NCI-H1694 treated with DMSO at 0.1 percent for 48 hours (cell line): ENCODE data around the gene KCTD21.

ENCODE experiments used
- DNase-seq: peaks from one replicate; lab custom pipeline; 2025; lab: John Stamatoyannopoulos, UW

KCTD21 gene

DNA sequence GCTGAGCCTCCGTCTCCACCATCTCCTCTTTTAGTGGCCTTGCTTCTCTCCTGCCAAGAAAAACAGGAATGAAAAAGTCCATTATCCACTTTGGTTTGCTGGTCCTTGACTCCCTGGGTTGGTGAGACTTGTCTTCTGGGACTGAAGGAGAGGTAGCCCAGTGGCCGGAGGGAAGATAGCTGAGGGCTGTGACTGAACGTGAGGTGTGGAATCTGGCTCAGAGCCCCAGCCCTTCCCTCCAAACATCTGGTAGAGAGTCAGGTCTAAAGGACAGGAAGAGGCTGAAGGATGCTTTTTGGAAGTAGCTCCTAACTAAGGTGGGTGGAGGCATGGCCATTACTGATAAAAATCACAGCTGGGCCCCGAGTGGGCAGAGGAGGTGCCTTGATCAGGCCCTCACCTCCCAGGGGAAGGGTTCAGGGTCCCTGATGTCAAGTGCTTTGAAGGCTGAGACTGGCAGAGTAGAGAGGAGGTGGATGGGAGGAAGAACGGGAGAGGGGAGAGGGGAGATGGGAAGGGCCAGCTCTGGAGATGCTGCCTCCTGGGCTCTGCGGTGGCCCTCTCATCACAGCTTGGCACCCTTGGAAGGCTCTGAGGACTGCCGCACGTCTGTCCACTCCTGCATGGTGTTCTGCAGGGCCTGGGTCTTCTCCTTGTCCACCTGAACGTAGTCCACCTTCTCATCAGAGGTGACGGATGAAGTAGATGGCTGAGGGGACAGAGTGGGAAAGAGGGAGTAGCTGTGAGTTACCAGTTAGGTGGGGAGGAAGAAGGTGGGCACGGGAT is 30.5 kb upstream of the KCTD21 start:
- no peak for DNase-seq

DNA sequence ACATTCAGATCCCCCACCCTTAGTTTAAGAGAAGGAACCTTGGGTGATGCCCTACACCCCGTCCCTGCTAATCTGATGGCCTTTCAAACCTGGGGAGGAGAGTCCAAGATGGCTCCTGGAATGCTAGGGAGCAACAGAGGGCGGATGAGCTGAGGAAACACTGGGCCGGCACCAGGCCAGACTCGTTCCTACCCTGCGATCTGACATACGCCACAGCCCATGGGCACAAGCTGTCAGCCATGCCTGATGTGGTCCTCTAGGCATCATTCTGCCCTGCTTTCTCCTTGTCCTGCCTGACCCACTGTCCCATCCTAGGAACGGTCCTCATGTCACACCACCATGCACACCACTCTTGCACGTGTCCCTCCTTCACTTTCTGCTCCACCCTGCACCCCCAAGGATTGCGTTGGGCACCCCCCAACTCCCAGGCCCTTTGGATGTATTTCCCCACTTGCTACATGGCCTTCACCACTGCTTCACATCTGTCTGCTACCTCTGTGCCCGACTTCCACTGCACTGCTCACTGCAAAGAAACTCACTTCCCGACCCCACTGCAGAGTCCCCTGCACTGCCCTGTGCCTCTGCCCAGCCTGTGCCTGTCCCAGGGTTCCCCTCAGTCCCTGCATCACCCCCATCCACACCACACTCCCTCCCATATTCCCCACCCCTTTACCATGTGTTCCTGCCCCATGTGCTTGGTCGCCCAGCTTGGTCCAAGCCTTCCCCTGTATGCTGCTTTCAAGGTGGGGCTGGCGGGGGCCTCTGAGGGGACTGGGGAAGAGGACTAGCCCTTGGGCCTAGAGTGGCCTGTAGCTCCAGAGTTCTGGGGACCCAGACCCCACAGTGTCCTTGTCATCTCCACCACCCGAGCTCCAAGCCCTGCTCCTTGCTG is 29.5 kb upstream of the KCTD21 start:
- DNase-seq: no peak

DNA sequence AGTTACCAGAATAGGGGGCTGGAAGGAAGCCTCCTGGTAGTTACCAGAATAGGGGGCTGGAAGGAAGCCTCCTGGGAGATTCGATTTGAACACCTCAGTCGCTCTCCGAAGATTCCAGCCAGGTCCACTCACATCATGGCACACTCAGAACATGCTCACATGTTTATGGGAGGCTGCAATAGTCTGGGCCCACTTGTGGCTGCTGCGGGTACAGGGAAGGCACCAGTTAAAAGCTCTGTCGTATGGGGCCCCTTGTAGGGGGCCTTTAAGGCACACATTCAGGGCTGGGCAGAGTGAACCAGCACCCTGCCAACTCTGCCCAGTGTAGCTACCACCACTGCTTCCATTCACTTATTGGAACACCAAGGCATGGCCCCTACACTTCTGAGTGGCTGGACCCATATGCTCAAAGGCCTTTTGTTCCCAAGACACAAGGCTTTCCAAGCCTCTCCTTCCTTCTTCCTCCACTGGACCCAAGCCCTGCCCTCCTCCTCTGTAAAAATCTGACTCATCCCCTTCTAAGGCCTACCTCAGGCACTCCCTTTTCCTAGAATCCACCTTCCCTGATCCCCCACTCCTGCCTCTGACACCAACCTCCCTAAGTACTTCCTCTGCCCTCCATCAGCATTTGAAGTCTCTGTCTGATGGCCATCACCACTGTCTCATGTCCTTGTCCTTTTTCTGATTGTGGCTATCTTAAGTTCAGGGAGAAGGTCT is 28.3 kb upstream of the KCTD21 start:
- no peak for DNase-seq

DNA sequence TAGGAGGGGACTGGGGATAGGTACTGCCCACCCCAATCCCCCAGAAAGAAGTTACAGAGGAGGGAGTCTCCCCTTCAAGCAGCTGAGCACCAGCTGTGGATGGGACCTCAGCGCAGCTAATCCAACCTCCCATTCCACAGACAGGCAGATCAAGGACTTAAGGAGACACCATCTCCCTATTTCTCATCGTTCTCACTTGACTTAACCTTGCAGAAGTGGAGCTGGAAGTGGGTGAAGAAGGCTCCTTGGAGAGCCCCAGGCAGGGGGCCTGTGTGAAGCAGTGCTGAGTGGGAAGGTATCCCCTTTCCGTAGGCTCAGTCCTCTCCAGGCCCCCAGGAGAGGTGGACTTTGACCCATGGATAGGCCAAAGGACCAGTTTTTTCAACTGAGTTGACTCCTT is 27.6 kb upstream of the KCTD21 start:
- no peak for DNase-seq

DNA sequence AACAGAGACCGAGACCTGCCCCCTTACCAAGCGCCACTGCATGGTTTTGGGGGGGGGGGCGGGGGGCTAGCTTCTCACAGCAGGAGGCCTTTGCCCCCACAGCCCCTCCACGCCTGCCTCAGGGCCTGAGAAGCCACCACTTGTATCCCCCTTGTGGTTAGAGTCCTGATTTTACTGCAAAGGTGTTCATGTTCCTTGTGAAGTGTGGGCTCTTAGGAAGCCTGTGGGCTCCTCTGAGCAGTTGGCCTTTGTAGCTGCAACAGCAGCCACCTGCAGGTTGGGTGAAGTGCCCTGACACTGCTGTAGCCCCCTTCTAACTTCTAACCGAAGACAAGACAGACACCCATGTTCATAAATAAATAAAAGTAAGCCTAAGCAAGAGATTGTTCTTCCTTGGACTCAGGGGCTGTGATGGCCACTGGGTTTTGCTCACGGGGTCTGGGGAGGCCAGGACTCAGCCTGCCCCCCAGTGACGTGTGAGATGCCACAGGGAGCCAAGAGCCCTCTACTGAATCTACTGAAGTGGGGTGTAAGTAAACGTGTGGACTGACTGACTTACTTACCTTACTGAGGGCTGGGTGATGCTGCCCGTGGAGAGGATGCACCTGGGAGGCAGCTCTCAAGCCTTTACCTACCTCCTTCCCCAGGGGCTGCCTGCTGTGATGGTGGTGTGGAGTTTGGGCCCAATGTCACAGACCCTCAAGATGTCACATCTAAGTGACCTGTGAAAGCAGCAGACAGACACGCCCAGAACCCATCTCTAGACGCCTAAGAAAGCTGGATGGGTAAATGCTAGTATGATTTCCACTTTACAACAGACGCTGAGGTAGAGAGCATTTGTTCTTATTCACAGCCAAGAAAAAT is 26.1 kb upstream of the KCTD21 start:
- no peak for DNase-seq

DNA sequence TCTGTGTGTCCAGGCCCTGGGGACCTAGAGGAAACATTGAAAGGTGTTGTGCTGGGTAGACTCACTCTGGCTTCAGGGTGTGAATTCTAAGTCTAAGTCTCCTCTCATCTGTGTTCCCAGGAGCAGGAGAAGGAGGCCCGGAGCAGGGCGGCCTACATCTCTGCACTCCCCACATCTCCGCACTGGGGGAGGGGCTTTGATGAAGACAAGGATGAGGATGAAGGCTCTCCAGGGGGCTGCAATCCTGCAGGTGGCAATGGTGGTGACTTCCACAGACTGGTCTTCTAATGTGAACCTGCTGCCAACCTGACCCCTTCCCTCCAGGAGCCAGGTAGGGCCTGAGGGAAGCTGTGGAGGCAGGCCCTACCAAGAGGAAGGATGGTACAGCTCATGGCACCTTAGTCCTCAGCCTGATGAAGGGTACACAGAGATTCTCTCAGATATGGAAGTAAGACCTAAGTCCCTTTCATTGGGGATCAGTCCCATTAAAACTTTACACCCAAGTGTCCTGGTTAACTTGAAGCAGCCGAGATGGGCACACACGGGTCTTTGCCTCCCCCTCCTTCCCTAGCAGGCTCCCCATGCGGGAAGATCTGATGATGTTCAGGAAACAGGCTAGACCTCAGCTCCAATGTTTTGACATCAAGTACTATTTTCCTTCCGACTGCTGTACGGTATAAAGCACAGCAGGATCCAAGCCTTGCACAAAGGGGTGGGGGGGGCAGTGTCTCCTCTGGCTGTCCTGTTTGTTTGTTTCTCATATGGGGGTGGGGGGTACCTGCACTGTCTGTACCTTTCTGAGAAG is 25.3 kb upstream of the KCTD21 start:
- no peak for DNase-seq

DNA sequence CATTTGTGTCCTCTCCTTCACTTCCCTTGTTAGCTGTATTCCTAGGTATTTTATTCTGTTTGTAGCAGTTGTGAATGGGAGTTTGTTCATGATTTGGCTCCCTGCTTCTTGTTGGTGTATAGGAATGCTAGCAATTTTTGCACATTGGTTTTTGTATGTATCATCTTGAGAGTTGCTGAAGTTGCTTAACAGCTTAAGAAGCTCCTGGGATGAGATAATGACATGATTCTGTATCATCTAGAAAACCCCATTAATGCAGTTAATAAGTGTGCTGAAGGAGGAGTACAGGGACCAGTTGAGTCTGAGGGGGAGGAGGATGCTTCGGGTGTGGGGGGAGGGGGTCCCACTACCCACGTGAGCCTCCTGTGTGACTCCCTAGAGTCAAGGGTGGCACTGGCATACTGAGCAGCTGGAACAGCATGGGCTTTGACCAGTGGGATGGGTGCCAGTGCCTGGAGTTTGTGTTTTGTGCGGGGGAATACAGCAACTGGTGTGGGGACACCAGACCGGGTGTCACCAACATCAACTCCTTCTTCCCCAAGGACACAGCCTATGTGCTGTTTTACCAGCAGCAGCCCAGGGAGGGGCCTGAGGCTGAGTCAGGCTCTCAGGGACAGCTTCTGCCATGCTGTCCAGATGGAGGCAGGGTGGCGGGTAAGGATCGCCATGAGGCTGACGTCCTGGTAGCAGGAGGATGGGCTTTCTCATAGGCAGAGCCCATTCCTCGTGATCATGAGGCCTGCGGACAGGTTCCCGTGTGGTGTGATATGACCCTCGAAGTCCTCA is 24.4 kb upstream of the KCTD21 start:
- no peak for DNase-seq

DNA sequence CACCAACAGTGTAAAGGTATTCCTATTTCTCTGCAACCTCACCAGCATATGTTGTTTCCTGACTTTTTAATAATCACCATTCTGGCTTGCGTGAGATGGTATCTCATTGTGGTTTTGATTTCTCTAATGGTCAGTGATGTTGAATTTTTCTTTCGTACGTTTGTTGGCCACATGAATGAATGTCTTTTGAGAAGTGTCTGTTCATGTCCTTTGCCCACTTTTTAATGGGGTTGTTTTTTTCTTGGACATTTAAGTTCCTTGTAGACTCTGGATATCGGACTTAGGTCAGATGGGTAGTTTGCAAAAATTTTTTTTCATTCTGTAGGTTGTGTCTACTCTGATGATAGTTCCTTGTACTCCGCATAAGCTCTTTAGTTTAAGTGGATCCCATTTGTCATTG is 23.1 kb upstream of the KCTD21 start:
- DNase-seq: no peak

DNA sequence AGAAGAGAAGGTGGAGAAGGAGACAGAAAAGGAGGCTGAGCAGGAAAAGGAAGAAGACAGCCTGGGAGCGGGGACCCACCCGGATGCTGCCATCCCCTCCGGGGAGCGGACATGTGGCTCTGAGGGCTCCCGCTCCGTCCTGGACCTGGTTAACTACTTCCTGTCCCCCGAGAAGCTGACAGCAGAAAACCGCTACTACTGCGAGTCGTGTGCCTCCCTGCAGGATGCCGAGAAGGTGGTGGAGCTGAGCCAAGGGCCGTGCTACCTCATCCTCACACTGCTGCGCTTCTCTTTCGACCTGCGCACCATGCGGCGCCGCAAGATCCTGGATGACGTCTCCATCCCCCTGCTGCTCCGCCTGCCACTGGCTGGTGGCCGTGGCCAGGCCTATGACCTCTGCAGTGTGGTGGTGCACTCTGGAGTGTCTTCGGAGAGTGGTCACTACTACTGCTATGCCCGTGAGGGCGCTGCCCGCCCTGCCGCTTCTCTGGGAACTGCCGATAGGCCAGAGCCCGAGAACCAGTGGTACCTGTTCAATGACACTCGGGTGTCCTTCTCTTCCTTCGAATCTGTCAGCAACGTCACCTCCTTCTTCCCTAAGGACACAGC is 21.7 kb upstream of the KCTD21 start:
- DNase-seq: no peak

DNA sequence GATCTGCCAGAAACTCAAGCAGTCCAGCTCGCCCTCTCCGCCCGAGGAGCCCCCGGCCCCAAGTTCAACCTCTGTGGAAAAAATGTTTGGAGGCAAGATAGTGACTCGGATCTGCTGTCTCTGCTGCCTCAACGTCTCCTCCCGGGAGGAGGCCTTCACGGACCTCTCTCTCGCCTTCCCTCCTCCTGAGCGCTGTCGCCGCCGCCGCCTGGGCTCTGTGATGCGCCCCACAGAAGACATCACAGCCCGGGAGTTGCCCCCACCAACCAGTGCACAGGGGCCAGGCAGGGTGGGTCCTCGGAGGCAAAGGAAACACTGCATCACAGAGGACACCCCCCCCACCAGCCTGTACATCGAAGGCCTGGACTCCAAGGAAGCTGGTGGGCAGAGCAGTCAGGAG is 21.1 kb upstream of the KCTD21 start:
- no peak for DNase-seq

DNA sequence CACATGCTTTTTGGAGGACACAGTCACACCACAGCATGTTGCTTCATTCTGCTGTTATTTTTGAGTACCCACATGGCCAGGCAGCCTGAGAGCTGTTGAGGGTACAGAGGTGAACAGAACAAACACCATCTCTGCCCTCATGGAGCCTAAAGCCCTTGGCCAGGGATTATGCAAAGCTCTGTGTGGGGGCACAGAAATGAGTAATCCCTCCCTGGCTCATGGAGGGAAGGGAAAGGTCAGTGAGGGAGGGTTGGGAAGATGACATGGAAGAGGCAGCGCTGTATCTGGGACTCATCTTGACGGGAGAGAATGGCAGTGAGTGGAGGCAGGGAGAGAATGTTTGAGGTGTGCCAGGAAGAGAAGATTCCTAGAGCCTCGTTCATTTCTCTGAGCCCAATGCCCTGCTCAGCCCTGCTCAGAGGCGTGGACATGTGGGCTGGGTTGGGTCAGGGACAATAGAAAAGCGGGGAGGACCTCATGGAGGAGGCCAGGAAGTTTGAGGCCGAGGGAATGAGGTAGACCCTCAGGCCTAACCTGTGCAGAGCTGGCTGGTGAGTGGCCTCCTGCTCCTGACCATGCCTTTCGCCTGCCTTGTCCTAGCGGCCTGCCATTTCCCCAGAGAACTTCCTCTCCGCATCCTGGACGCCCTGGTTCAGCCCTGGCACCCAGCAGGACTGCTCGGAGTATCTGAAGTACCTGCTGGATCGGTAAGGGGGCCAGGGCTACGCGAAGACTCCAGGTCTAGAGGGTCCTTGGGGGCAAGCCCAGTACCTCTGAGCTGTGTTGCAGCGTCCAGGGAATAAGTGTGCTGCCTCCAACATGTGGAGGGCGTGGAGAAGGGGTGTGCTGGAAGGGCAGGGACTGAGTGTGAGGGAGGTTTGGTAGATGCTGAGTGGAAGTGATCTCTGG is 20.1 kb upstream of the KCTD21 start:
- DNase-seq: no peak

DNA sequence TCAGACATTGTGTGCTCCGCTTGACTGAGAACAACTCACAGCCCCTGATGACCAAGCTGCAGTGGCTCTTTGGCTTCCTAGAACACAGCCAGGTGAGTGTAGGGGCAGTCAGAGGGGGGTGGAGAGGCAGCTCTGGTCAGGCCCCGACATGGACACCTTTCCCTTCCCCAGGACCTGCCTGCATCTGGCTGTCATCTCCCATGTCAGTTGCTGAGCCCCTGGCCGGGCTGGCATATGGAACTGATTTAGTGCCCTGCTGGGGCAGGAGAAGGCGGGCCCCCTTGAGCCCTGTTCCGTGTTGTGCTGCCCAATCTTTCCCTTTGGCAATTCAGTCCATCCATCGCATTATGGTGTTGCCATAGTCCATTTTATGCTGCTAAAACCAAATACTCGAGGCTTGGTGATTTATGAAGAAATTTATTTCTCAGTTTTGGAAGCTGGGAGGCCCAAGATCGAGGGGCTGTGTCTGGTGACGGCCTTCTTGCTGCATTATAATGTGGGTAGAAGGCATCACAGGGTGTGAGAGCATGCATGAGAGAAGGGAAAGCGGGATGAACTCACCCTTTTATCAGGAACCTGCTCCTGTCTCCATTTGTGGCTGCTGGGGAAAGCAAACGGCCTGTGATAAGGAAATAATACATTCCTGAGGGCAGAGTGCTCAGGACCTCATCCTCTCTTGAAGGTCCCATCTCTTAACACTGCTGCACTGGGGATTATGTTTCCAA is 19.3 kb upstream of the KCTD21 start:
- no peak for DNase-seq

DNA sequence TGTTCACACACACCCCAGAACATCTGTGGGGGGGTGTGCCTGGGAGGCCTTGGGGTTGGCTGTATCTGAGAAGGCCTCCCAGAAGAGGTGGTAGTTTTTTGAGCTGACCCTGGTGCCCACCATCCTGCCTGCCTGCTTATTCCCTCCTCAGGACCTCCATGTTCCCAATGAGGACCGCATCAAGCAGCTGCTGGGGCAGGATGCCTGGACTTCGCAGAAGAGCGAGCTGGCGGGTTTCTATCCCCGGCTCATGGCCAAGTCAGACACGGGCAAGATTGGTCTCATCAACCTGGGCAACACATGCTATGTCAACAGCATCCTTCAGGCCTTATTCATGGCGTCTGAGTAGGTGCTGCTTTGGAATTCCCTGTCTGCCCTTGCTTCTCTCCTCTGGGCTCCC is 17.3 kb upstream of the KCTD21 start:
- no peak for DNase-seq

DNA sequence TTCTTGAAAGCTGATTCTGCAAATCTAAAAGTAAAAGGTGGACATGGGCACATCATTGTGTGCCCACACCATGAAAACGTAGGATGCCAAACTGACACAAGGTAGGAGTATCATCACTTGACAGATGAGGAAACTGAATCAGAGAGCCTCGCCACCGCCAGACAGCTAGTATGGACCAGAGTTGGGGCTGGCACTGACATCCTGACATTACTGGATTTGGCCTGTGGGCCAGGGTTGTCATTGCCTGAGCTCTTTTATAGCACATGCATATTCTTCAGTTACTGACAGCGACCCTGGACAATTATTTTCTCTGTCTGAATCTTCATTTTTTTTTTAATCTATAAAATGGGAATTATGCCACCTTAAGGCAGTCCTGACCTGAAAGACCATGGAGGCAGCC is 16.8 kb upstream of the KCTD21 start:
- no peak for DNase-seq

DNA sequence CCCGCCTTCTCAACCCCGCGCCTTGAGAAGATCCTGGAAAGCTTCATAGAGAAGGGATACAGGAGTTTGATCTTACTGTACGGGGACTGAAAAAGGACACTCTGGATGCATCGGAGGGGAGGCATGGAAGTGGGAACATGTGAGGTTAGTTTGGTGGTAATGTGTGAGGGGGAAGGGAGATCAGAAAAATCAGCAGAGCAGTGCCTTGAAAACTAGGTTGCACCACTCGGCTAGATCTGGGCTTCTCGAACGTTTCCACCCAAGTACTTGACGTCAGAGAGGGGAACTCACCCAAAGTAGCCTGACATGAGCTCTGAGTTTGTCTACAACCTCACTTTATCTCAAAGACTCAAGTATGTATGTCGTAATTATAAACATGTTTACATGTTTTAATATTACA is 14.8 kb upstream of the KCTD21 start:
- DNase-seq: no peak

DNA sequence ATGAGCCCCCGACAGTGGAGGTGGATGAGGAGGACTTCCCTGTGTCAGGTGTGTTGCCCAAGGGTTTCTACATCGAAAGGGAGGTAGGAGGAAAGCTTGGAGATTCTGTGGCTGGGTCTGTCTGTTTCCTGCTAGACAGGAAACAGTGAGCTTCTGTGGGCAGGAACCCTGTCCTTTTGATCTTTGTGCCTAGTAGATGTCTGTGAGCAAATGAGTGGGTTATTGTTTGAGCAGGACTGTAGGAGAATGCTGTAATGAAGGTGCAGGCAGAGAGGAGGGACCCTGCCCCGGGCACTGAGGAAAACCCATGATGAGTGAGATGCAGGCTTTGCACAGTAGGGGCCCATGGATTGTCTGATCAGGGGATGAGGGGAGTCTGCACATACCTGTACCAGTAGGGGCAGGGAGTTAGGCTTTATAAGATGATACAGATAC is 14.3 kb upstream of the KCTD21 start:
- no peak for DNase-seq

DNA sequence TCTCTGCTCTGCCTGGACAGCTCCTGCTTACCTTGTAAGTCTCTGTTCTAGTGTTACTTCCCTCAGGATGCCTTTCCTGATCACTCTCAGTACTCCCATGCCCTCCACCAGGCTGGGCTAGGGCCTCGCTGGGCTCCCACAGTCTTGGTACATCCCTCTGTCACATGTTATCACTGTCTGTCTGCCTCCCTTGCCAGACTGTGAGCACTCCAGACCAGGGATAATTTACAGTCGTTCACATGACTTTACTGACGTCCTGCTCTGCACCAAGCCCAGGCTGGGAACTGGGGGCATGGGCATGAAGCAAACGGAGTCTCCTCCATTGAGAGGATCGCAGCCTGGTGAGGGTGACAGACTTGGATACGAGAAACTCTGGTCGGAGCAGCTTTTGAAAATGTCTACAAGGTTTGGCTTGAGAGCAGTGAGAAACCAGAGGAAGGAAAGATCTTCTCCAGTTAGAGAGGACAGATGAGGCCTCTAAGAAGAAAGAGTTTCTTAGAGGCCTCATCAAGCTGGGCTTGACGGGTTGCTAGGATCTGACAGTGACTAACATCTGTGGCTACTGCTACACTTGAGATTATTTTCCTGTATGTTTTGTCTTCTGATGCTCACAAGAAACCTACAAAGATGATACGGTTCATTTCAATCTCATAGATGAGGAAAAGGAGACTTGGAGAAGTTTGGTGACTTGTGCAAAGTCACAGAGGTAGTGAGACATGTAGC is 12.8 kb upstream of the KCTD21 start:
- no peak for DNase-seq
